ENCODE data around the gene IPCEF1.
"Not testable (repeated sequence)": the region's sequence is repeated elsewhere in the genome, so short reads cannot be mapped to it uniquely, and the experiment has no call there.

IPCEF1 gene

GRCh38 chr6:154331750-154332149 is 24.9 kb downstream of the IPCEF1 start:
- DNase-seq: no peak

- no peak for DNase-seq
These were observed 27.0 kb downstream of the IPCEF1 start for GRCh38 chr6:154329350-154330170.

GRCh38 chr6:154327313-154327712 is 29.3 kb downstream of the IPCEF1 start:
- not testable (repeated sequence) for DNase-seq

DNA sequence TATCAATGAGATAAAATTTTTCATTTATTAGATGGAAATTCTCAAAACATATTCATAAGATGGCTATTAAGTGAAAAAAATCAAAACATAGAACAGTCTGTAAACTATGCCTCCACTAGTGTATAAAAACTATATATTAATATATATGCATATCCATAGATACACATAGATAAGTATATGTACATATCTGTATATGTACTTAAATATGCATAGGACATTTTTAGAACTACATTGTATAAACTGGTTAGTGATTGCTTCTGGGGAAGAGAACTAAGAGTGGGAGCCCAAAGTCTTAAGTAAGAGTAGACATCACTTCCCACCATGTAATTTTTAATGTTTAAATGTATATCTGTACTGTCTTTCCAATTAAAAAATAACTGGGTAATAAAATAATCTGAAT is 31.5 kb downstream of the IPCEF1 start:
- no peak for DNase-seq

GRCh38 chr6:154320181-154320580 is 36.4 kb downstream of the IPCEF1 start:
- DNase-seq: no peak

DNA sequence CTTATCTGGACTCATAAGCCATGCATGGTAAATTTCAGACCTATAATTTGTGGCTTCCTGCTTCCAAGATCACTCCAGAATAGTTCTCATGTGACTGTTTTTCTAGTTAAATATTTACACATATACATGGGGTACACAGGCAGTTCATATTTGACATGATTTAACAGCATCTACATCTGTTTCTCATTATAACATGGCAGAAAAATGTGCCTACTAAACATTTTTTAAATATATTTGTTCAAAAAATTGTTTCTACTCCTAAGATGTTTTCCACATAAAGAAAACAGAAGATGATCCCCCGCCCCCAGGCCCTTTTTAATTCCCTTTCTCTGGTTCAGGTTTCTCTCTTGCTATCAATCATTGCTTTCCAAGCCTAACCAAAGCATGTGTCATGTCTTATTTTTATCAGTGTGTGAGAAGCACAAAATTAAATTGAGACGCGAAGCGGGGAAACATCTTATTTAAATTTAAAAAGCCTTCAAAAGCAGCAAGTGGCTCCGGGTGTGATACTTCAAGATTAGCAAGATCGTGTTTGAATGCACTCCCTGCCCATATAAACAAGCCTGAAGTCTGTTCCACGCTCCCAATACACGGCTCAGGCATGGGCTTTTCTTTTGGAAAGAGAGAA is 37.3 kb downstream of the IPCEF1 start:
- no peak for DNase-seq

- DNase-seq: no peak
These were observed 37.9 kb downstream of the IPCEF1 start for GRCh38 chr6:154318721-154319120.

DNA sequence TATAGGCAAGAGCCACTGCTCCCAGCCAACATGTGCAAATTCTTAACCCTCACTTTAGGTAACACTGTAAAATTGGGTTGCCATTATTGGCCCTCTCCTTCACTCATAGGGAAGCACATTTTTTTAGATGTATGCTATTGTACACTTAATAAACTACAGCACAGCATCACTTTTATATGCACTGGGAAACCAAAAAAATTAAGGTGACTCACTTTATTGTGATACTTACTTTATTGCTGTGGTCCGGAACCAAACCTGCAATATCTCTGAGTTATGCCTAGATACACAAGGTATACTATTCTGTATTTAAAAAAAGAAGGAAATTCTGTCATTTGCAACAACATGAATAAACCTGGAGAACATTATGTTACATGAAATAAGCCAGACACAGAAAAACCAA is 40.5 kb downstream of the IPCEF1 start:
- DNase-seq: no peak

DNA sequence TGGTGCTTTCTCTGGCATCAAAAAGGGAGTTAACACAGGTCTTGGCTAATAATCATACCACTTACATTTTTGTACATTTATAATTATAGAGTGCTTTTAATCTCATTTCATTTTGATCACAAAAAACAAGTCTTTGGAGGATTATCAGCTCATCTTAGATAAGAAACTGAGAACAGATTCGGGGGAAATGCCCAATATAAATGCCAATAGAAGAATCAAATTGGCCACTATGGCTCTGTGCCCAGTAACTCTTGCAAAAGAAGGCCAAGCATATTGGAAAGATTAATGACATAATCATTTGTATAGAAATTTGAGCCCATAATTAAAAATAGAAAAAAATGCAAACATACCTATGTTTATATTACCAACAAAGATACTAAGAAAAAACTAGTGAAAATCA is 42.5 kb downstream of the IPCEF1 start:
- DNase-seq: no peak

DNA sequence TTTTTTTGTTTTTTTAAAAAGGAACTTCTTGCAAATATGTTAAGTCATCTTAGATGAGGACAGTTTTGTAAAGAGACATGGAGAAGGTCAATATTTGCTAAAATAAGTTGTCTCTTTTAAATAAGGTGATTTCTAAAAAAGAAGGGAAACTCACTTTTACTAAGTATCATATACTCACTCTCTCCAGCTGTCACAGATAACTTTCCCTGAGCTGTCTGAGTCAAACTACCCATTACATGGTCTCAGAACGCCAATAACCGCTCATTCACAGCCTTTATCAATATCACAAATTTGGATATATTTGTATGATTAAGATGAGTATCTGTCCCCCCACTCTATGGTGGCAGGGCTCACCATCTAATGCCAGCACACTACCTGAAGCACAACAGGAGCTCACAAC is 47.6 kb downstream of the IPCEF1 start:
- no peak for DNase-seq

DNA sequence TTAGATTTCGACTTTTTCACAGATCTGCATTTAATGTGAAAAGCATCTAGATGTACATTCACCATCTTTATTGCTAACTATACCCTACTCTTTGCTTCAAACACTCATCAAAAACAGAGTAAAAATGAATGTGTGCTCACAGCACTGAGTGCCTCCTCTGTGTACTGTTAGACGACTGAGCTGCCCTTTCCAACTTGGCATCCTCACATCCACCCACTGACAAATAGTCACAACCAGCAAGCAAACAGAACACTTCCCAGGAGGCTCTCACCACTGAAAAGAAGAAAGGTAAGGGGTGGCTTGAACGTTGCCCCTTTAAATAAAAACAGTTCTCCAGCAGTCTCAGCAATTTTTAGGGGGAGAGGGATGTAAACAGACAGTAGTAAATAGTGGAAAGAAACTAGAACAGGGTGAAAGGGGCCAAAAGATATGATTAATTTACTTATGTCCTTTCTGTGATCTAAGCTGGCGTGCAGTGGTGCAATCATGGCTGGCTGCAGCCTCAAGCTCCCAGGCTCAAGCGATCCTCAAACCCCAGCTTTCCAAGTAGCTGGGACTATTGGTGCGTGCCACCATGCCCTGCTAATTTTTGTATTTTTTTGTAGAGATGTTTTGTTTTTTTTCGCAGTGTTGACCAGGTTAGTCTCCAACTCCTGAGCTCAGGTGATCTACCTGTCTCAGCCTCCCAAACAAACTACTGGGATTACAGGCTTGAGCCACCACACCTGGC is 48.7 kb downstream of the IPCEF1 start:
- DNase-seq: no peak

DNA sequence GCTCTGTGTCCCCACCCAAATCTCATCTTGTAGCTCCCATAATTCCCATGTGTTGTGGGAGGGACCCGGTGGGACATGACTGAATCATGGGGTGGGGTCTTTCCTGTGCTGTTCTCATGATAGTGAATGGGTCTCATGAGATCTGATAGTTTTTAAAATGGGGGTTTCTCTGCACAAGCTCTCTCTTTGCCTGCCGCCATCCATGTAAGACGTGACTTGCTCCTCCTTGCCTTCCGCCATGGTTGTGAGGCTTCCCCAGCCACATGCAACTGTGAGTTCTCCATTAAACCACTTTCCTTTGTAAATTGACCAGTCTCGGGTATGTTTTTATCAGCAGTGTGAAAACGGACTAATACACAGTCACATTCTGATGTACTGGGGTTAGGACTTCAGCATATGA is 49.5 kb downstream of the IPCEF1 start:
- DNase-seq: not testable (repeated sequence)

DNA sequence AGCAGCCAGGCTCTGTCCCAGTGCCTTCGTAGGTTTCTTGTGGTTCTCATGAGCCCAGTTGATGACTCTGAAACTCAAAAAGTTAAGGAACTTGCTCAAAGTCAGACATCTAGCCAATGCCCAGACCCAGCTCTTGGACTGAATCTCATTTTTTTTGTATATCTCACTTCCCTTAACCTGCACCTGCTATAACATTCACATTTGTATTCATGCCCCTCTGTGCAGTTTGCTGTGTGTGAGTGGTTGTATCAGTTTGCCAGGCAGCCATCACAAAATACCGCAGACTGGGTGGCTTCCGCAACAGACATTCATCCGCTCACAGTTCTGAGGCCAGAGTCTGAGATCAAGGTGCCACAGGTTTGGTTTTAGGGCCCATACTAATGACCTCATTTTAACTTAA is 49.9 kb downstream of the IPCEF1 start:
- DNase-seq: no peak

DNA sequence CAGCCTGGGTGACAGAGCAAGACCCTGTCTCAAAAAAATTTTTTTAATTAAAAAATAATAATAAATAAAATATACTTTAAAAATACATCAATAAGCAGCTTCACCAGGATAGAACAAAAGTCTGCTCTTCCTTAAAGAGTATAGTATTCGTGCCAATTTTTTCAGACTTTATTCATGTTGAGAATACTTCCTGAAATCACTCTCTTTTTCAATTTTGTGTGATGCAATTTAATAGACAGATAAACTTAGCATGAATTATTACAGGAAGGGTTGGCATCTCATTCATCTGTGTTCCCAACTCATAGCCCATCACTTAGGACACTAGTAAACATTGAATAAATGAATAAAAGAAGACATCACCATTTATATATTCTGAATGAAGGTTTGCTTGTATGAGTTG is 52.4 kb downstream of the IPCEF1 start:
- no peak for DNase-seq

GRCh38 chr6:154303642-154304041 is 53.0 kb downstream of the IPCEF1 start:
- DNase-seq: not testable (repeated sequence)

DNA sequence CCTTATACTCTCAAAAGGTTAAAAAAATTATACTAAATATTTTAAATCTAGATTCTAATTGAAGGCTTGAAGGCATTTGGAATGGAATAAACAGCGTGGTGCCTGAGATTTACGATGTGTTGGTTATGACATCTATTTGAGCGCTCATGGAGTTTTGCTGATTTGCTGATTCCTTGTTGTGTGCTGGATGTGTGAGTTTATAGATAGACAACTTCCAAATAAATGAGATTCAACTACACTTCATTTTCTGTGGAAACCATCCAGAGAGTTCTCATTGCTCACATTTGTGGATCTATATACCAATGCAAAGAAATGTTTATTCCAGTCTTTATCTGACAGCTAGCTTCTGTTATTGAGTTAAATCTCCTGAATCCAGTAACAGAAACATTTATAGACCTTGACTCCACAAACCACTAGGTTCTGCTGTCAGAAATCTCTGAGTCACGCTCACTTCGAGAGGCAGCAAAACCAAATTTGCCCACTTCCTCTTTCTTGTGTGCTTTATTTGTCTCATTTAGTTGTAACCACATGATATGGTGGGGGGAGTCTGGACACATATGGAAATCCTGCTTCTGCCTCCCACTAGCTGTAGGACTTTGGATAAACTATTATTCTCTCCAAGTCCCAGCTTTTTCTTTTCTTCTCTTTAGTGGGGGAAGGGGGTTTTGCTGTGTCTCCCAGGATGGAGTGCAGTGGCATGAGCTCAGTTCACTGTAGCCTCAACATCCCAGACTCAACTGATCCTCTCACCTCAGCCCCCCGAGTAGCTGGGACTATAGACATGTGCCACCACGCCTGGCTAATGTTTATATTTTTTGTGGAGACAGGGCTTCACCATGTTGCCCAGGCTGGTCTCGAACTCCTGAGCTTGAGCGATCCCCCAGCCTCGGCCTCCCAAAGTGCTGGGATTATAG is 54.5 kb downstream of the IPCEF1 start:
- peak in 3 of 14 donors; percentile 3 to 25 (median 13) for DNase-seq

GRCh38 chr6:154301086-154301625 is 55.4 kb downstream of the IPCEF1 start:
- DNase-seq: no peak

GRCh38 chr6:154298297-154298696 is 58.3 kb downstream of the IPCEF1 start:
- no peak for DNase-seq

DNA sequence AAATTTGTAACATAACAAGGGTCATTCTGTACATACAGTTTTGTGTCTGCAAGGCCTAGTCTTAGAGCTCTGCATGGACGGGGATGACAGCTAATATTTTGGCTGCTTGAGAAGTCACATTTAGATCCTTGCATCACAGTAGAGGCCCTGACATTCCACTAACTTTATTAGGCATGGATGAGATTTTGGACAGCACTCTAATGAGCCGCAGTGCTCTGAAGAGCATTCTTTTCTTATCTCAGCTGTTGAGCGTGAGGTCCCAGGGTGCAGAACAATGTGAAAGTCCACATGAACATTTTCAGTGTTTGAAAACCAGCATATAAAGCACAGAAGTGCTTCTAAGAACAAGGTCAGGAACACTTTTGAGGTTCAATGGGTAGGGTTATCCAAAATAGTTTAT is 58.9 kb downstream of the IPCEF1 start:
- DNase-seq: no peak

DNA sequence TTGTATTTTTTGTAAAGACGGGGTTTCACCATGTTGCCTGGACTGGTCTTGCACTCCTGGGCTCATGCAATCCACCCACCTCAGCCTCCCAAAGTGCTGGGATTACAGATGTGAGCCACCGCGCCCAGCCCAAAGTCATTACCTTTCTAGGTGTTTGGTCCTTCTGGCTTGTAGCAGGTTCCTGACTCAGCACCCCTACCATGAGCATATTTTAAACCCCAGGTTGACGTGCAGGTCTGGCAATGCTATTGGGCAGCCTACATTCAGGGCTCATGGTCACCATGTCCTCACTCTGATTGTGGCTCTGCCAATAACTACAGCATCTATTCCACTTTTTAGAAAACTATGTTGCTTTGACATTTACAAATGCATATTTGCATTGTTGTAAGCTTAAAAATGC is 59.4 kb downstream of the IPCEF1 start:
- DNase-seq: no peak

DNA sequence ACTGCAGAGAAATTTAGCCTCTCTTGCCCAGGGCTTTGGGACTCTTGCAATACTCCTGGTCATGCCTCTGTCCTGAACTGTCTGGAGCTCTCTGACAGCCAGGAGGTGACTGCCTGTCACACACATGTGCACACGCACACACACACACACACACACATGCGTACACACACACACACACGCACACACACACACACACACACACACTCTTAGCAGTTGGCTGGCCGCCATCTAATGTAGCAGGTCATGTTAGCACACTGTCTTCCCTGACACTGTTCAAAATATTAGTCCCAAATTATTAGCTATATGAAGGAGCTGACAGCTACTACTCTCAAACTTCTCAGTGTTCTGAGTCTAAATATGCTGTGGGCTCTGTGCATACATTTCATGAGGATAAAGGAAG is 60.9 kb downstream of the IPCEF1 start:
- no peak for DNase-seq

DNA sequence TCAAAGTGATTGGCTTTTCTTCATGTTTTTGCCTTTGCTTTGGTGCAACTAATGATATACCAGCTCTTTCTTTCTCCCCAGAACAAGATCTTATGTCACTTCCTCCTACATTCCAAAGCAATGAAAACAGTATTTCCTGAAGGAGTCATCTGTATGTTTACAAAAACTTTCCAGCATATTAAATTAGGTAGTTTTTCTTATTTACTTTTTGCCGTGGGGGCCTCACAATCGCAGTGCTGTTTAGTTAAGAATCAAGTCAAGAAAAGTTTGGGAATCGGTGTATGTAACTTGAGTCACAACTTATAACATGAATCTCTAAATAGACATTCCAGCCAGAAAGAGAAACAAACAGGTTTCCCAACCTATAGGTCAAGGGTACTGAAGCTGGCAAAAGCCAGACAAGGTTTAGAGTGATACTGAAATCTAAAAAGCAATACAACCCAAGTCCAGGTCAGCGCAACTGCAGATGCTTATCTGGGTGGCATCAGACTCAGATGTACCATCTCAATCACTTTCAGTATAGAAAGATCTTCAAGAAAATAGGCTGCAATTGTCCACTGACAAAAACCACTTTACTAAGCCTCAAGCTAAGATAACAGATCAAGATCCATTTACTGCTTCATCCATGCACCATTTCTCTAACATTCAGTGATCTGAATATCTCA is 63.6 kb downstream of the IPCEF1 start:
- DNase-seq: no peak
